Upper lobe of left lung (tissue), 6 donors: ENCODE data around the gene EXOC4. TPM values are rescaled to one million over a fixed set of nuclear protein-coding genes. Genes with fewer than 3 reads are reported as not detected.

Experiments
- ATAC-seq, 2 donors: fragments of 200-7000 bp; cut with Tn5 transposase; one replicate each; pipeline ENCODE4 v1.9.1; 2022; ENCODE audit warnings: mild to moderate bottlenecking in 2 of 2, moderate library complexity in 2 of 2; ENCODE audit not compliant: low FRiP score in 2 of 2
- DNase-seq, 2 donors: peaks; one replicate each; pipeline ENCODE4 v3.0.0-alpha.2; 2019 to 2020
- H3K27ac ChIP-seq, 4 donors: fragments of 200-600 bp; sonication (generic); one replicate each; pipeline ENCODE4 v1.5.1; 2016 to 2019
- H3K27me3 ChIP-seq, 4 donors: fragments of 200-600 bp; sonication (generic); one replicate each; pipeline ENCODE4 v1.5.1; 2017 to 2019
- H3K36me3 ChIP-seq, 4 donors: fragments of 200-600 bp; sonication (generic); one replicate each; pipeline ENCODE4 v1.5.1; 2016 to 2019
- H3K4me1 ChIP-seq, 4 donors: fragments of 200-600 bp; sonication (generic); one replicate each; pipeline ENCODE4 v1.5.1; 2018 to 2019
- H3K4me3 ChIP-seq, 4 donors: fragments of 200-600 bp; sonication (generic); one replicate each; pipeline ENCODE4 v1.5.1; 2017 to 2019; ENCODE audit warnings: mild to moderate bottlenecking in 2 of 4, moderate library complexity in 1 of 4
- H3K9me3 ChIP-seq, 4 donors: fragments of 200-600 bp; sonication (generic); one replicate each; pipeline ENCODE4 v1.5.1; 2018 to 2019
- CTCF ChIP-seq, 6 experiments: fragments of 450-650 bp in 4 of 6; fragments of 200-600 bp in 2 of 6; sonication (generic) in 2 of 6; IDR thresholded peaks; one replicate each; pipeline ENCODE4 v1.5.1; 2016 to 2019; ENCODE audit warnings: antibody characterized with exemption in 6 of 6
- EP300 ChIP-seq, 4 donors: sonication (generic); formaldehyde crosslinking; IDR thresholded peaks; one replicate each; pipeline ENCODE4 v1.5.1; 2017; ENCODE audit warnings: antibody characterized with exemption in 4 of 4, control low read depth in 2 of 4
- POLR2A ChIP-seq, 4 donors: fragments of 450-650 bp; IDR thresholded peaks; one replicate each; pipeline ENCODE4 v1.5.1; 2016 to 2017; ENCODE audit warnings: antibody characterized with exemption in 4 of 4, mild to moderate bottlenecking in 2 of 4
- POLR2AphosphoS5 ChIP-seq, 2 donors: sonication (generic); formaldehyde crosslinking; IDR thresholded peaks; one replicate each; pipeline ENCODE4 v1.5.1; 2017; ENCODE audit warnings: antibody characterized with exemption in 2 of 2
- WGBS, 2 donors: methylation state at CpG; one replicate each; pipeline ENCODE4 v1.1.5; 2017 to 2018; 5-methylcytosine and 5-hydroxymethylcytosine counted together
- total RNA-seq, 6 donors: library from RNA; depleted of rRNA in 4 of 6; stranded (reverse); fragments of >200 nt in 4 of 6; gene quantifications; one replicate each; pipeline versions ENCODE4 v1.1.0 to v1.2.1, GENCODE V29; 2016 to 2021
- donor health status: DM: no; HTN: no; CAD: no; lungs with moderate emphysema.
- donor health status: DM: no; HTN: yes; CAD: no; lungs with severe emphysema.

Gene EXOC4
- total RNA-seq, 6 donors from 2014 or later = 56.3 to 325 (median 99.4) TPM

GRCh38 chr7:133744451-133744850 is 491.6 kb downstream of the EXOC4 start:
- DNase-seq (no peak), ATAC-seq (no peak)
- Histone ChIP-seq H3K9me3 (no peaks in the 10 kb centered on the region), H3K4me3 (no peak overlapping the region), H3K27me3 (no peaks in the 10 kb centered on the region), H3K36me3 (no peaks in the 10 kb centered on the region), H3K27ac (no peak overlapping the region), H3K4me1 (no peaks in the 10 kb centered on the region)
- 87 to 95% methylated on average over 3 of the region's 3 CpGs for WGBS, 2 donors
- no peak for TF ChIP-seq POLR2AphosphoS5 (IDR thresholded peaks at IDR 0.05)
- no peak for TF ChIP-seq EP300 (IDR thresholded peaks at IDR 0.05)
- TF ChIP-seq POLR2A (IDR thresholded peaks at IDR 0.05) = no peak

- WGBS, 2 donors = 78 to 80% methylated on average over 3 of the region's 3 CpGs
- Histone ChIP-seq H3K9me3 (no peaks in the 10 kb centered on the region), H3K36me3 (no peaks in the 10 kb centered on the region), H3K4me1 (no peaks in the 10 kb centered on the region), H3K4me3 (no peak overlapping the region), H3K27ac (no peak overlapping the region), H3K27me3 (no peaks in the 10 kb centered on the region)
- TF ChIP-seq EP300 (IDR thresholded peaks at IDR 0.05) = no peak
- no peak for TF ChIP-seq POLR2AphosphoS5 (IDR thresholded peaks at IDR 0.05)
- no peak for TF ChIP-seq CTCF (IDR thresholded peaks at IDR 0.05)
- DNase-seq (no peak), ATAC-seq (no peak)
Measured at GRCh38 chr7:133746305-133746704, 493.4 kb downstream of the EXOC4 start.

GRCh38 chr7:133746847-133747246 is 494.0 kb downstream of the EXOC4 start:
- DNase-seq = no peak
- WGBS, 2 donors = 44% methylated on average over 2 of the region's 2 CpGs
- H3K4me3 ChIP-seq = no peak overlapping the region
- no peaks in the 10 kb centered on the region for H3K36me3 ChIP-seq
- H3K27ac ChIP-seq = no peak overlapping the region
- no peaks in the 10 kb centered on the region for H3K9me3 ChIP-seq
- no peaks in the 10 kb centered on the region for H3K4me1 ChIP-seq
- H3K27me3 ChIP-seq = no peaks in the 10 kb centered on the region
- TF ChIP-seq POLR2A (IDR thresholded peaks at IDR 0.05) = no peak
- TF ChIP-seq CTCF (IDR thresholded peaks at IDR 0.05) = no peak
- TF ChIP-seq EP300 (IDR thresholded peaks at IDR 0.05) = no peak
- no peak for TF ChIP-seq POLR2AphosphoS5 (IDR thresholded peaks at IDR 0.05)
- ATAC-seq = no peak

GRCh38 chr7:133748443-133749407 is 495.8 kb downstream of the EXOC4 start:
- Histone ChIP-seq H3K27ac (no peak overlapping the region), H3K36me3 (no peaks in the 10 kb centered on the region), H3K27me3 (no peaks in the 10 kb centered on the region), H3K4me3 (no peak overlapping the region), H3K9me3 (no peaks in the 10 kb centered on the region), H3K4me1 (no peaks in the 10 kb centered on the region)
- TF ChIP-seq CTCF (IDR thresholded peaks at IDR 0.05) (no peak), POLR2A (IDR thresholded peaks at IDR 0.05) (no peak), EP300 (IDR thresholded peaks at IDR 0.05) (no peak), POLR2AphosphoS5 (IDR thresholded peaks at IDR 0.05) (no peak)
- ATAC-seq (no peak), DNase-seq (no peak)
- WGBS, 2 donors = 73 to 88% methylated on average over 4 of the region's 4 CpGs

- 86% methylated on average over 3 of the region's 3 CpGs for WGBS, 2 donors
- H3K27ac ChIP-seq = no peak overlapping the region
- H3K4me3 ChIP-seq = no peak overlapping the region
- DNase-seq (no peak), ATAC-seq (no peak)
- no peaks in the 10 kb centered on the region for H3K4me1 ChIP-seq
- no peaks in the 10 kb centered on the region for H3K27me3 ChIP-seq
- H3K9me3 ChIP-seq = no peaks in the 10 kb centered on the region
- TF ChIP-seq CTCF (IDR thresholded peaks at IDR 0.05) (no peak), POLR2AphosphoS5 (IDR thresholded peaks at IDR 0.05) (no peak), POLR2A (IDR thresholded peaks at IDR 0.05) (no peak), EP300 (IDR thresholded peaks at IDR 0.05) (no peak)
- no peaks in the 10 kb centered on the region for H3K36me3 ChIP-seq
Measured at GRCh38 chr7:133750287-133750686, 497.4 kb downstream of the EXOC4 start.
